NT2/D1 (cell line): ENCODE results near the gene ASXL1.

ENCODE experiments used
- SUZ12 ChIP-seq: IDR thresholded peaks from 2 replicates; pipeline ENCODE4 v1.6.1; 2011; ENCODE audit not compliant: insufficient read length, insufficient read depth; ENCODE audit errors: extremely low read depth
- YY1 ChIP-seq: IDR thresholded peaks from 2 replicates; pipeline ENCODE4 v1.6.1; 2011; ENCODE audit not compliant: insufficient read length, insufficient read depth
- ZNF274 ChIP-seq: IDR thresholded peaks from 2 replicates; pipeline ENCODE4 v1.6.1; 2011; ENCODE audit warnings: mild to moderate bottlenecking, low read depth, low read length

GRCh38 chr20:32329817-32330554, 28.1 kb upstream of the ASXL1 start:
- TF ChIP-seq ZNF274: no peak
- no peak for TF ChIP-seq YY1
- TF ChIP-seq SUZ12: no peak
